Peyer's patch (tissue), 4 donors: Measurements from ENCODE around the gene MAP3K7. TPM values are rescaled to one million over a fixed set of nuclear protein-coding genes. Genes with fewer than 3 reads are reported as not detected.

Source experiments
- DNase-seq, 3 donors: peaks; one replicate each; pipeline ENCODE4 v3.0.0-alpha.2; 2017 to 2019
- H3K27ac ChIP-seq, 4 donors: fragments of 200-600 bp; sonication (generic); one replicate each; pipeline ENCODE4 v1.5.1; 2016 to 2019
- H3K27me3 ChIP-seq, 2 donors: fragments of 200-600 bp; sonication (generic); one replicate each; pipeline ENCODE4 v1.5.1; 2019
- H3K36me3 ChIP-seq, 3 donors: fragments of 200-600 bp; sonication (generic); one replicate each; pipeline ENCODE4 v1.5.1; 2016 to 2019
- H3K4me1 ChIP-seq, 4 donors: fragments of 200-600 bp; sonication (generic); one replicate each; pipeline ENCODE4 v1.5.1; 2016 to 2019
- H3K4me3 ChIP-seq, 4 donors: fragments of 200-600 bp; sonication (generic); 1 replicate in 3 of 4; 2 replicates in 1 of 4; pipeline ENCODE4 v1.5.1; 2016 to 2019; ENCODE audit warnings: mild to moderate bottlenecking in 1 of 4
- H3K9me3 ChIP-seq, 4 donors: fragments of 200-600 bp; sonication (generic); one replicate each; pipeline ENCODE4 v1.5.1; 2016 to 2019; ENCODE audit warnings: mild to moderate bottlenecking in 1 of 4
- CTCF ChIP-seq, 6 experiments: fragments of 450-650 bp in 4 of 6; fragments of 200-600 bp in 2 of 6; sonication (generic) in 1 of 6; IDR thresholded peaks; one replicate each; pipeline ENCODE4 v1.5.1; 2017 to 2019; ENCODE audit warnings: antibody characterized with exemption in 6 of 6, mild to moderate bottlenecking in 3 of 6, moderate library complexity in 1 of 6
- POLR2A ChIP-seq, 2 donors: fragments of 450-650 bp; IDR thresholded peaks; one replicate each; pipeline ENCODE4 v1.5.1; 2017; ENCODE audit warnings: antibody characterized with exemption in 2 of 2, mild to moderate bottlenecking in 2 of 2, moderate library complexity in 2 of 2
- total RNA-seq, 4 donors: library from RNA; depleted of rRNA; stranded (reverse); fragments of >200 nt; gene quantifications; one replicate each; pipeline ENCODE4 v1.1.0, GENCODE V29; 2016

The MAP3K7 gene
- total RNA-seq, 4 donors from 2014 or later, result 20.8 to 30.5 (median 25.1) TPM

GRCh38 chr6:90544081-90544480, 42.8 kb downstream of the MAP3K7 start:
- Histone ChIP-seq H3K36me3 (peaks cover 0 to 66% (median 3%) of the 10 kb centered on the region in 3 donors), H3K27ac (no peak overlapping the region), H3K9me3 (no peaks in the 10 kb centered on the region), H3K4me1 (peaks cover 0 to under 1% (median 0%) of the 10 kb centered on the region in 4 donors), H3K4me3 (no peak overlapping the region), H3K27me3 (no peaks in the 10 kb centered on the region)
- DNase-seq, result no peak
- TF ChIP-seq POLR2A (IDR thresholded peaks at IDR 0.05) (no peak), CTCF (IDR thresholded peaks at IDR 0.05) (no peak)

- no peaks in the 10 kb centered on the region for H3K27me3 ChIP-seq
- peaks cover 0 to 38% (median 3%) of the 10 kb centered on the region in 3 donors for H3K36me3 ChIP-seq
- DNase-seq, result no peak
- H3K4me3 ChIP-seq, result no peak overlapping the region
- TF ChIP-seq CTCF (IDR thresholded peaks at IDR 0.05) (no peak), POLR2A (IDR thresholded peaks at IDR 0.05) (no peak)
- H3K9me3 ChIP-seq, result no peaks in the 10 kb centered on the region
- no peak overlapping the region for H3K27ac ChIP-seq
- peaks cover 0 to 15% (median 0%) of the 10 kb centered on the region in 4 donors for H3K4me1 ChIP-seq
These were observed 45.7 kb downstream of the MAP3K7 start for GRCh38 chr6:90541221-90541620.

GRCh38 chr6:90538278-90539046, 48.4 kb downstream of the MAP3K7 start:
- no peaks in the 10 kb centered on the region for H3K27me3 ChIP-seq
- H3K4me1 ChIP-seq, result peaks cover 0 to 15% (median 0%) of the 10 kb centered on the region in 4 donors
- peaks cover 0 to 20% (median 0%) of the 10 kb centered on the region in 3 donors for H3K36me3 ChIP-seq
- no peak overlapping the region for H3K27ac ChIP-seq
- H3K9me3 ChIP-seq, result no peaks in the 10 kb centered on the region
- no peak for TF ChIP-seq CTCF (IDR thresholded peaks at IDR 0.05)
- TF ChIP-seq POLR2A (IDR thresholded peaks at IDR 0.05), result no peak
- no peak for DNase-seq
- no peak overlapping the region for H3K4me3 ChIP-seq

- TF ChIP-seq CTCF (IDR thresholded peaks at IDR 0.05) (no peak), POLR2A (IDR thresholded peaks at IDR 0.05) (no peak)
- H3K27me3 ChIP-seq, result no peaks in the 10 kb centered on the region
- no peaks in the 10 kb centered on the region for H3K9me3 ChIP-seq
- no peak for DNase-seq
- H3K36me3 ChIP-seq, result peaks cover 0 to 16% (median 0%) of the 10 kb centered on the region in 3 donors
- peaks cover 0 to 15% (median 0%) of the 10 kb centered on the region in 4 donors for H3K4me1 ChIP-seq
- H3K27ac ChIP-seq, result no peak overlapping the region
- H3K4me3 ChIP-seq, result no peak overlapping the region
These were observed 49.1 kb downstream of the MAP3K7 start for GRCh38 chr6:90537723-90538258.

DNA sequence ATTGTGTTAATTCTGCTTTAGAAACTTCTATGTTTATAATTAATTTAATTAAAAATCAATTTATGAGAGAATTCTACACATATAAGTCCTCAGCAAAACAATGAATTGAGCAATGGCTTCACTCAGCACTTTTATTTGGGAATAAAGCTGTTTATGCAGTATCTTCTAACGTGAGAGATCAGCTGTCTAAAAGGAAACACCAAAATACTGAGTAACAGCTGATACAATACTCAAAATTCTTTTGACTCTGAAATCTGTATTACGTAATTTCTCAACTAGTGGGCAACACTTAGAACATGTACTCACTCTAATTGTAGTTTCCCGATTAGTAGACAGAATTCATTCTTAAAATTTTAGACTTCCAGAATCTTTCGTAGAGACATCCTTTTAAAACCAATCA, 49.8 kb downstream of the MAP3K7 start:
- Histone ChIP-seq H3K36me3 (peaks cover 0 to 11% (median 0%) of the 10 kb centered on the region in 3 donors), H3K4me1 (peaks cover 0 to 15% (median 0%) of the 10 kb centered on the region in 4 donors), H3K27me3 (no peaks in the 10 kb centered on the region), H3K9me3 (no peaks in the 10 kb centered on the region), H3K27ac (no peak overlapping the region), H3K4me3 (no peak overlapping the region)
- DNase-seq, result no peak
- TF ChIP-seq CTCF (IDR thresholded peaks at IDR 0.05), result no peak
- no peak for TF ChIP-seq POLR2A (IDR thresholded peaks at IDR 0.05)
